SJCRH30 (cell line): ENCODE data around the gene HELZ2. TPM values are rescaled to one million over a fixed set of nuclear protein-coding genes. Genes with fewer than 3 reads are reported as not detected.
"Not testable (repeated sequence)": the region's sequence is repeated elsewhere in the genome, so short reads cannot be mapped to it uniquely, and the experiment has no call there.

Source experiments
- DNase-seq, 2 experiments: peaks; one replicate each; pipeline ENCODE4 v3.0.0-alpha.2; 2015 to 2020
- H3K27ac ChIP-seq: fragments of 250-450 bp; sonication (Bioruptor Pico); 2 replicates; pipeline ENCODE4 v1.5.1; 2020; ENCODE audit warnings: mild to moderate bottlenecking, moderate library complexity
- H3K27me3 ChIP-seq: fragments of 250-450 bp; sonication (Bioruptor Pico); 2 replicates; pipeline ENCODE4 v1.5.1; 2020; ENCODE audit warnings: mild to moderate bottlenecking, moderate library complexity
- H3K36me3 ChIP-seq: fragments of 250-450 bp; sonication (Bioruptor Pico); 2 replicates; pipeline ENCODE4 v1.5.1; 2020; ENCODE audit warnings: mild to moderate bottlenecking, moderate library complexity
- H3K4me1 ChIP-seq: fragments of 250-450 bp; sonication (Bioruptor Pico); 2 replicates; pipeline ENCODE4 v1.5.1; 2020; ENCODE audit warnings: mild to moderate bottlenecking, moderate library complexity
- H3K4me3 ChIP-seq: fragments of 250-450 bp; sonication (Bioruptor Pico); 2 replicates; pipeline ENCODE4 v1.5.1; 2020; ENCODE audit warnings: mild to moderate bottlenecking, moderate library complexity
- H3K9me3 ChIP-seq: fragments of 250-450 bp; sonication (Bioruptor Pico); replicated peaks from 2 replicates; pipeline ENCODE4 v1.5.1; 2020; ENCODE audit warnings: mild to moderate bottlenecking, moderate library complexity
- total RNA-seq: library from RNA; depleted of rRNA; stranded (reverse); fragments of >200 nt; shearing (Covaris generic); gene quantifications from 2 replicates; pipeline ENCODE4 v1.2.3, GENCODE V29; 2014

HELZ2 gene
- total RNA-seq, 1 experiment from 2014 or later: 5.7 TPM

GRCh38 chr20:63610581-63611435 is 36.8 kb upstream of the HELZ2 start:
- DNase-seq: no peak
- peaks cover 11% of the 10 kb centered on the region for H3K36me3 ChIP-seq
- H3K4me3 ChIP-seq: no peak overlapping the region
- no peaks in the 10 kb centered on the region; the same call in 1 of the 2 replicates for H3K4me1 ChIP-seq
- no peak overlapping the region for H3K27ac ChIP-seq
- H3K27me3 ChIP-seq: no peaks in the 10 kb centered on the region
- no peaks in the 10 kb centered on the region for H3K9me3 ChIP-seq

GRCh38 chr20:63606686-63607085 is 32.6 kb upstream of the HELZ2 start:
- Histone ChIP-seq H3K4me1 (no peaks in the 10 kb centered on the region), H3K27ac (no peak overlapping the region), H3K36me3 (peaks cover 20% of the 10 kb centered on the region), H3K4me3 (no peak overlapping the region), H3K27me3 (no peaks in the 10 kb centered on the region), H3K9me3 (no peaks in the 10 kb centered on the region)
- DNase-seq: no peak

- Histone ChIP-seq H3K4me1 (no peaks in the 10 kb centered on the region), H3K27ac (no peak overlapping the region), H3K27me3 (no peaks in the 10 kb centered on the region), H3K9me3 (no peaks in the 10 kb centered on the region), H3K4me3 (no peak overlapping the region), H3K36me3 (peaks cover 33% of the 10 kb centered on the region)
- DNase-seq: no peak
These were observed 28.3 kb upstream of the HELZ2 start for GRCh38 chr20:63602321-63602720.

GRCh38 chr20:63601679-63602078 is 27.6 kb upstream of the HELZ2 start:
- H3K36me3 ChIP-seq: peaks cover 34% of the 10 kb centered on the region
- H3K27me3 ChIP-seq, H3K4me1 ChIP-seq, H3K4me3 ChIP-seq, H3K27ac ChIP-seq, DNase-seq, H3K9me3 ChIP-seq: not testable (repeated sequence)

GRCh38 chr20:63599396-63600050 is 25.5 kb upstream of the HELZ2 start:
- Histone ChIP-seq H3K36me3 (peaks cover 36% of the 10 kb centered on the region), H3K4me1 (no peaks in the 10 kb centered on the region), H3K9me3 (no peaks in the 10 kb centered on the region), H3K4me3 (no peak overlapping the region), H3K27ac (no peak overlapping the region), H3K27me3 (no peaks in the 10 kb centered on the region)
- no peak for DNase-seq

GRCh38 chr20:63598479-63599395 is 24.7 kb upstream of the HELZ2 start:
- no peaks in the 10 kb centered on the region for H3K27me3 ChIP-seq
- H3K4me1 ChIP-seq: no peaks in the 10 kb centered on the region
- peaks cover 33% of the 10 kb centered on the region for H3K36me3 ChIP-seq
- H3K9me3 ChIP-seq: no peaks in the 10 kb centered on the region
- no peak overlapping the region for H3K27ac ChIP-seq
- no peak overlapping the region for H3K4me3 ChIP-seq
- DNase-seq: no peak

- Histone ChIP-seq H3K27ac (no peak overlapping the region), H3K27me3 (no peaks in the 10 kb centered on the region), H3K4me3 (no peak overlapping the region), H3K4me1 (no peaks in the 10 kb centered on the region), H3K9me3 (no peaks in the 10 kb centered on the region), H3K36me3 (peaks cover 27% of the 10 kb centered on the region)
- no peak for DNase-seq
These were observed 23.8 kb upstream of the HELZ2 start for GRCh38 chr20:63597651-63598478.

- Histone ChIP-seq H3K4me1 (no peaks in the 10 kb centered on the region), H3K36me3 (peaks cover 16% of the 10 kb centered on the region), H3K27ac (no peak overlapping the region), H3K4me3 (no peak overlapping the region), H3K27me3 (no peaks in the 10 kb centered on the region), H3K9me3 (no peaks in the 10 kb centered on the region)
- no peak for DNase-seq
These were observed 22.4 kb upstream of the HELZ2 start for GRCh38 chr20:63596423-63596822.

- no peaks in the 10 kb centered on the region for H3K4me1 ChIP-seq
- no peaks in the 10 kb centered on the region for H3K27me3 ChIP-seq
- no peak overlapping the region for H3K4me3 ChIP-seq
- H3K27ac ChIP-seq: no peak overlapping the region
- peaks cover 8% of the 10 kb centered on the region; the same call in 1 of the 2 replicates for H3K36me3 ChIP-seq
- H3K9me3 ChIP-seq: no peaks in the 10 kb centered on the region
- DNase-seq: no peak
These were observed 21.5 kb upstream of the HELZ2 start for GRCh38 chr20:63595416-63596127.

- Histone ChIP-seq H3K4me3 (no peak overlapping the region), H3K4me1 (no peaks in the 10 kb centered on the region), H3K9me3 (no peaks in the 10 kb centered on the region), H3K36me3 (peaks cover 5% of the 10 kb centered on the region; the same call in 1 of the 2 replicates), H3K27ac (no peak overlapping the region), H3K27me3 (no peaks in the 10 kb centered on the region)
- DNase-seq: no peak
These were observed 20.1 kb upstream of the HELZ2 start for GRCh38 chr20:63594043-63594561.

GRCh38 chr20:63592661-63593060 is 18.6 kb upstream of the HELZ2 start:
- H3K27me3 ChIP-seq: no peaks in the 10 kb centered on the region

GRCh38 chr20:63591786-63592355 is 17.8 kb upstream of the HELZ2 start:
- no peak overlapping the region for H3K4me3 ChIP-seq
- no peak overlapping the region for H3K27ac ChIP-seq
- no peaks in the 10 kb centered on the region for H3K9me3 ChIP-seq
- DNase-seq: no peak
- no peaks in the 10 kb centered on the region for H3K27me3 ChIP-seq
- peaks cover 3% of the 10 kb centered on the region; the same call in 1 of the 2 replicates for H3K36me3 ChIP-seq
- H3K4me1 ChIP-seq: peaks cover 6% of the 10 kb centered on the region

More at GRCh38 chr20:63592661-63593060, 18.6 kb upstream of the HELZ2 start:
- Histone ChIP-seq H3K4me1 (peaks cover 6% of the 10 kb centered on the region), H3K27ac (no peak overlapping the region), H3K4me3 (no peak overlapping the region), H3K36me3 (peaks cover 5% of the 10 kb centered on the region; the same call in 1 of the 2 replicates), H3K9me3 (no peaks in the 10 kb centered on the region)
- DNase-seq: no peak

GRCh38 chr20:63591147-63591533 is 17.1 kb upstream of the HELZ2 start:
- Histone ChIP-seq H3K9me3 (no peaks in the 10 kb centered on the region), H3K4me1 (peaks cover 6% of the 10 kb centered on the region), H3K27ac (no peak overlapping the region), H3K36me3 (peaks cover 3% of the 10 kb centered on the region; the same call in 1 of the 2 replicates), H3K27me3 (no peaks in the 10 kb centered on the region), H3K4me3 (no peak overlapping the region)
- no peak for DNase-seq
